Activated CD4-positive, CD25-positive, alpha-beta regulatory T cell (primary cell): ENCODE data around the gene NLRP7.

Experiments
- DNase-seq, 4 experiments: peaks; one replicate each; lab custom pipeline; 2025; lab: John Stamatoyannopoulos, UW

The NLRP7 gene

DNA sequence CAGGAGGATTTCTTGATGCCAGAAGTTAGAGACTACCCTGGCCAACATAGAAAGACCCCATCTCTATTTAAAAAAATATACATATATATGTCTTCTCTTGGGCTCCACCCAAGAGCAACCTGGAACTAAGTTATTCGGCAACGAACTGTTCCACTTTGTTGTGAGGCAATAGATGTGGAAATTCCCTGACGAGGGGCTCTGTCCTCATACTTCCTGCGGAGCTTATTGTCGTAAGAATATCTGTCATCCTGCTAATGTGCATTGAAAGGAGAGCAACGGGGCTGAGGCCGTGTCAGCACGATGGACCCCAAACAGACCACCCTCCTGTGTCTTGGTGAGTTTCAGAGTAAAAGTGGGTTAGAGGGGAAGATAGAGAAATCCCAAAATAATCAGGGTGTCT lies 73.3 kb downstream of the NLRP7 start, which contains the start of gene FCAR:
TSS of gene FCAR (plus strand) at position 246 of the 400 bp plus-strand sequence. CDS start at position 301, 55 bp downstream.
- no peak for DNase-seq
